Body of pancreas (tissue), 4 donors: ENCODE results near the gene NUP188.

Experiments
- POLR2A ChIP-seq, 3 donors: fragments of 450-650 bp; IDR thresholded peaks; one replicate each; pipeline ENCODE4 v1.6.1; 2016; ENCODE audit warnings: antibody characterized with exemption in 3 of 3, mild to moderate bottlenecking in 2 of 3
- TF ChIP-seq, protein P1 (sequence below), 7 experiments: fragments of 450-650 bp in 4 of 7; fragments of 200-600 bp in 3 of 7; sonication (generic) in 3 of 7; IDR thresholded peaks; one replicate each; pipeline ENCODE4 v1.5.1; 2016 to 2019; ENCODE audit warnings: antibody characterized with exemption in 7 of 7

DNA sequence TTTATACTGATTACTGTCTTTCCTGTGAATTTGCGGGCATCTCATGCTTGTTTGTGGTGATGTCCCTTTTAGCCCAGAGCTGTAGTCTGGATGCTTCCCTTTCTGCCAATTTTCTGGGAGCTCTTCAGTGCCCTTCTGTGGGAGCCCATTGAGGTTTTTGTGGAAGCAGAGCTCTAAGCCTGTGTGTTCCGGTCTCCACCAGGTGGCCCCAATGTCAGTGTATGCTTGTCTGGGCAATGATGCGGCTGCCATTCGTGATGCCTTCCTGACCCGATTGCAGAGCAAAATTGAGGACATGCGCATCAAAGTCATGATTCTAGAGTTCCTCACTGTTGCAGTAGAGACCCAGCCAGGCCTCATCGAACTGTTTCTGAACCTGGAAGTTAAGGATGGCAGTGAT lies 45.5 kb downstream of the NUP188 start:
- TF ChIP-seq, protein P1, sequence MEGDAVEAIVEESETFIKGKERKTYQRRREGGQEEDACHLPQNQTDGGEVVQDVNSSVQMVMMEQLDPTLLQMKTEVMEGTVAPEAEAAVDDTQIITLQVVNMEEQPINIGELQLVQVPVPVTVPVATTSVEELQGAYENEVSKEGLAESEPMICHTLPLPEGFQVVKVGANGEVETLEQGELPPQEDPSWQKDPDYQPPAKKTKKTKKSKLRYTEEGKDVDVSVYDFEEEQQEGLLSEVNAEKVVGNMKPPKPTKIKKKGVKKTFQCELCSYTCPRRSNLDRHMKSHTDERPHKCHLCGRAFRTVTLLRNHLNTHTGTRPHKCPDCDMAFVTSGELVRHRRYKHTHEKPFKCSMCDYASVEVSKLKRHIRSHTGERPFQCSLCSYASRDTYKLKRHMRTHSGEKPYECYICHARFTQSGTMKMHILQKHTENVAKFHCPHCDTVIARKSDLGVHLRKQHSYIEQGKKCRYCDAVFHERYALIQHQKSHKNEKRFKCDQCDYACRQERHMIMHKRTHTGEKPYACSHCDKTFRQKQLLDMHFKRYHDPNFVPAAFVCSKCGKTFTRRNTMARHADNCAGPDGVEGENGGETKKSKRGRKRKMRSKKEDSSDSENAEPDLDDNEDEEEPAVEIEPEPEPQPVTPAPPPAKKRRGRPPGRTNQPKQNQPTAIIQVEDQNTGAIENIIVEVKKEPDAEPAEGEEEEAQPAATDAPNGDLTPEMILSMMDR (IDR thresholded peaks at IDR 0.05) = peak in 3 of 7 experiments; percentile 8 to 25 (median 20)
- no peak for TF ChIP-seq POLR2A (IDR thresholded peaks at IDR 0.05)
